Measurements from ENCODE around the gene HMGXB4. TPM values are rescaled to one million over a fixed set of nuclear protein-coding genes. Genes with fewer than 3 reads are reported as not detected.

The HMGXB4 gene
- total and polyA plus RNA-seq, 2 of the 13 experiments (the other 11 are each of a cell fraction or from before 2014, with no cell fraction given), result 13.9 to 16.3 TPM

- TF ChIP-seq ELK4 (CRISPR knock-in tag; IDR thresholded peaks at IDR 0.05; ENCODE audit: borderline replicate concordance) (no peak), ZNF770 (CRISPR knock-in tag; IDR thresholded peaks at IDR 0.05) (peak; percentile 41; the same call in 1 of the 2 replicates), SRF (IDR thresholded peaks at IDR 0.05; ENCODE audit: low read depth, low read length) (no peak), MAFF (IDR thresholded peaks at IDR 0.05; ENCODE audit: low read depth, low read length) (no peak), MEIS2 (CRISPR knock-in tag; IDR thresholded peaks at IDR 0.05) (peak; percentile 92), HHEX (CRISPR knock-in tag; IDR thresholded peaks at IDR 0.05) (peak; percentile 57; the same call in 1 of the 2 replicates), SOX5 (CRISPR knock-in tag; IDR thresholded peaks at IDR 0.05; ENCODE audit: borderline replicate concordance) (peak; percentile 91), CREM (IDR thresholded peaks at IDR 0.05) (peak; percentile 80), CREM (CRISPR knock-in tag; IDR thresholded peaks at IDR 0.05) (no peak), KDM3A (CRISPR knock-in tag; IDR thresholded peaks at IDR 0.05; ENCODE audit: low read depth) (peak; percentile 78; the same call in 1 of the 2 replicates), ZNF335 (CRISPR knock-in tag; IDR thresholded peaks at IDR 0.05) (peak; percentile 84), ZNF792 (CRISPR knock-in tag; IDR thresholded peaks at IDR 0.05) (peak; percentile 87; the same call in 1 of the 2 replicates), MAX (IDR thresholded peaks at IDR 0.05) (peak; percentile 96), RNF219 (CRISPR knock-in tag; IDR thresholded peaks at IDR 0.05) (no peak), ZNF280D (CRISPR knock-in tag; IDR thresholded peaks at IDR 0.05) (0 out of 2 replicates have a peak, but pooled peaks have one; percentile 62), DNMT3B (CRISPR knock-in tag; conservative IDR thresholded peaks at IDR 0.05) (no peak), ZNF549 (CRISPR knock-in tag; IDR thresholded peaks at IDR 0.05) (no peak), CENPX (CRISPR knock-in tag; IDR thresholded peaks at IDR 0.05) (no peak), ZNF558 (CRISPR knock-in tag; IDR thresholded peaks at IDR 0.05; ENCODE audit: borderline replicate concordance) (no peak), NCOA5 (CRISPR knock-in tag; IDR thresholded peaks at IDR 0.05) (no peak), USF2 (IDR thresholded peaks at IDR 0.05; ENCODE audit: low read depth, low read length) (0 out of 2 replicates have a peak, but pooled peaks have one; percentile 40), USF2 (CRISPR knock-in tag; IDR thresholded peaks at IDR 0.05; ENCODE audit: borderline replicate concordance) (peak; percentile 75)
Observed at GRCh38 chr22:35328472-35328885, 71.2 kb downstream of the HMGXB4 start (continued).

All from HepG2 (cell line).